SU-DHL-6 (cell line): ENCODE measurements around the gene FBXW11.
"Not testable (repeated sequence)": the region's sequence is repeated elsewhere in the genome, so short reads cannot be mapped to it uniquely, and the experiment has no call there.

Experiments
- H2AFZ ChIP-seq: fragments of 200-600 bp; sonication (generic); 2 replicates; pipeline ENCODE4 v1.6.1; 2014; ENCODE audit warnings: low read depth, mild to moderate bottlenecking, moderate library complexity, mixed read lengths, antibody characterized with exemption, low read length; ENCODE audit not compliant: severe bottlenecking
- H3F3A ChIP-seq: fragments of 200-600 bp; shearing (Covaris generic); 2 replicates; pipeline ENCODE4 v1.6.0; 2016; ENCODE audit warnings: antibody characterized with exemption, mild to moderate bottlenecking; ENCODE audit not compliant: insufficient read depth
- H3K27ac ChIP-seq: fragments of 200-600 bp; sonication (generic); 2 replicates; pipeline ENCODE4 v1.5.1; 2016; ENCODE audit warnings: low read depth, mild to moderate bottlenecking, low read length, moderate library complexity, mixed read lengths
- H3K27me3 ChIP-seq: fragments of 200-600 bp; sonication (generic), shearing (Covaris generic); 2 replicates; pipeline ENCODE4 v1.6.0; 2014; ENCODE audit warnings: mild to moderate bottlenecking, low read length
- H3K36me3 ChIP-seq: fragments of 200-600 bp; sonication (generic); 2 replicates; pipeline ENCODE4 v1.6.1; 2014; ENCODE audit warnings: mild to moderate bottlenecking, low read length, mixed read lengths
- H3K4me2 ChIP-seq: fragments of 300-600, 200-600 bp; shearing (Covaris generic), sonication (generic); 2 replicates; pipeline ENCODE4 v1.6.0; 2014; ENCODE audit warnings: low read length, low read depth, mild to moderate bottlenecking; ENCODE audit not compliant: poor library complexity, severe bottlenecking
- H3K4me3 ChIP-seq: fragments of 200-600 bp; sonication (generic); 2 replicates; pipeline ENCODE4 v1.5.1; 2014; ENCODE audit warnings: antibody characterized with exemption, low read length, mild to moderate bottlenecking, mixed read lengths; ENCODE audit not compliant: insufficient read depth, poor library complexity, severe bottlenecking
- H3K79me2 ChIP-seq: fragments of 200-600 bp; sonication (generic); 2 replicates; pipeline ENCODE4 v1.6.1; 2014; ENCODE audit warnings: mild to moderate bottlenecking, low read length, moderate library complexity; ENCODE audit not compliant: insufficient read depth
- H3K9ac ChIP-seq: fragments of 200-600 bp; sonication (generic); 2 replicates; pipeline ENCODE4 v1.7.0; 2014; ENCODE audit warnings: mild to moderate bottlenecking, low read length
- H3K9me2 ChIP-seq: fragments of 200-600 bp; sonication (generic); replicated peaks from 2 replicates; pipeline ENCODE4 v1.6.1; 2014; ENCODE audit warnings: low read length; ENCODE audit not compliant: insufficient read depth
- H3K9me3 ChIP-seq: fragments of 200-600 bp; sonication (generic); 2 replicates; pipeline ENCODE4 v1.6.1; 2014; ENCODE audit warnings: low read length, mixed read lengths; ENCODE audit not compliant: insufficient read depth
- H4K20me1 ChIP-seq: fragments of 200-600 bp; sonication (generic); 2 replicates; pipeline ENCODE4 v1.6.1; 2014; ENCODE audit warnings: low read depth, mild to moderate bottlenecking, antibody characterized with exemption, low read length, moderate library complexity, mixed read lengths
- EZH2phosphoT487 ChIP-seq: fragments of 200-600 bp; sonication (generic), shearing (Covaris generic); conservative IDR thresholded peaks from 2 replicates; pipeline ENCODE4 v1.6.1; 2018; ENCODE audit warnings: mild to moderate bottlenecking, antibody characterized with exemption, low read length, moderate library complexity, mixed read lengths
- TF ChIP-seq, protein P1 (sequence below): fragments of 200-600 bp; sonication (generic); IDR thresholded peaks from one replicate; pipeline ENCODE4 v1.5.1; 2017; ENCODE audit warnings: antibody characterized with exemption, mild to moderate bottlenecking, low read length, moderate library complexity; ENCODE audit not compliant: insufficient read depth, poor library complexity, severe bottlenecking

The FBXW11 gene

DNA sequence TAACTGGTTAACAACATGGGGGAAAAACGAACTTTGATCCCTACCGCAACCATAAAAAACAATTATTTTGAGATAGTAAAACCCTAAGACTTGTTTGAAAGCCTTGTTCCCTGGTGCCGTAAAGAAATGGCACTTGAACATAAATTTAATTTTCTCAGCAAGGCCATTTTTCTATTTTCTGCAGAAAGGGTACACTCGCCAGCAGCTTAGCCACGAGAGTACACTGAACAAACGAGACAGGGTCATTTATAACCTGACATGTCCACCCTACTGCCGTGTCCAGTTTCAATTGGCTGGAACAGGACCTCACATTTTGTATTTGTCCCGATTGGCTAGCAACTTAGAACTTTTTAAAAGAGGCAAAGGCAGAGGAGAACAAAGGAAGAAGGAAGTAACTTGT is 26.8 kb downstream of the FBXW11 start:
- Histone ChIP-seq H3K4me3 (no peak overlapping the region), H3K9ac (no peak overlapping the region), H3K79me2 (peaks cover 89% of the 10 kb centered on the region), H3K36me3 (peaks cover 16% of the 10 kb centered on the region), H4K20me1 (no peaks in the 10 kb centered on the region), H3F3A (peaks cover 26% of the 10 kb centered on the region), H3K9me2 (no peaks in the 10 kb centered on the region), H3K4me2 (no peak overlapping the region), H3K27me3 (no peaks in the 10 kb centered on the region), H3K27ac (peak overlapping the region; percentile 95; the same call in 1 of the 2 replicates), H3K9me3 (peaks cover 21% of the 10 kb centered on the region; the same call in 1 of the 2 replicates), H2AFZ (no peak overlapping the region)
- TF ChIP-seq, protein P1, sequence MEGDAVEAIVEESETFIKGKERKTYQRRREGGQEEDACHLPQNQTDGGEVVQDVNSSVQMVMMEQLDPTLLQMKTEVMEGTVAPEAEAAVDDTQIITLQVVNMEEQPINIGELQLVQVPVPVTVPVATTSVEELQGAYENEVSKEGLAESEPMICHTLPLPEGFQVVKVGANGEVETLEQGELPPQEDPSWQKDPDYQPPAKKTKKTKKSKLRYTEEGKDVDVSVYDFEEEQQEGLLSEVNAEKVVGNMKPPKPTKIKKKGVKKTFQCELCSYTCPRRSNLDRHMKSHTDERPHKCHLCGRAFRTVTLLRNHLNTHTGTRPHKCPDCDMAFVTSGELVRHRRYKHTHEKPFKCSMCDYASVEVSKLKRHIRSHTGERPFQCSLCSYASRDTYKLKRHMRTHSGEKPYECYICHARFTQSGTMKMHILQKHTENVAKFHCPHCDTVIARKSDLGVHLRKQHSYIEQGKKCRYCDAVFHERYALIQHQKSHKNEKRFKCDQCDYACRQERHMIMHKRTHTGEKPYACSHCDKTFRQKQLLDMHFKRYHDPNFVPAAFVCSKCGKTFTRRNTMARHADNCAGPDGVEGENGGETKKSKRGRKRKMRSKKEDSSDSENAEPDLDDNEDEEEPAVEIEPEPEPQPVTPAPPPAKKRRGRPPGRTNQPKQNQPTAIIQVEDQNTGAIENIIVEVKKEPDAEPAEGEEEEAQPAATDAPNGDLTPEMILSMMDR: no peak
- TF ChIP-seq EZH2phosphoT487: no peak

DNA sequence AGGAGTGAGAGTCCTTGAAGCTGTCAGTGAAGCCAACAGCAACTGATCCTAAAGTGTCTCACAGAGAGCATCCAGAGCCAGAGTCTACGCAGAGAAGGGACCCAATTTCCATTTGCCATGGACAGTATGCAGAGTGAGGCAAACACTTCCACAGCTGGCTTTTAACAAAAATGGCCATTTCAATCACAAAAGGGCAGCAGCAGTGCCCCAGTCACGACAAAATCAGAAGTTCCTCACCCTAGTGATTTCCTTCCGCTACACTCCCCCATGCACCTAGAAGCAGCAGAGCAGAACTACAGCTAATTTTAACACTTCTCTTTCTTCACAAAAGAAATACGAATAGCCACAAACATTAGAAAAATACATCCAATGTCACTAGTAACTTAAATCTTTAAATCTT is 27.9 kb downstream of the FBXW11 start:
- peaks cover 26% of the 10 kb centered on the region for H3F3A ChIP-seq
- TF ChIP-seq, protein P1: no peak
- TF ChIP-seq EZH2phosphoT487: no peak
- H3K27ac ChIP-seq: peak overlapping the region; percentile 95
- peak overlapping the region; percentile 81 for H3K4me2 ChIP-seq
- no peaks in the 10 kb centered on the region for H3K27me3 ChIP-seq
- H3K79me2 ChIP-seq: peaks cover 88% of the 10 kb centered on the region
- H3K9me2 ChIP-seq: no peaks in the 10 kb centered on the region
- H3K36me3 ChIP-seq: peaks cover 16% of the 10 kb centered on the region
- H2AFZ ChIP-seq: no peak overlapping the region
- peaks cover 21% of the 10 kb centered on the region; the same call in 1 of the 2 replicates for H3K9me3 ChIP-seq
- no peaks in the 10 kb centered on the region for H4K20me1 ChIP-seq
- H3K9ac ChIP-seq: peak overlapping the region; percentile 46
- peak overlapping the region; percentile 35 for H3K4me3 ChIP-seq

DNA sequence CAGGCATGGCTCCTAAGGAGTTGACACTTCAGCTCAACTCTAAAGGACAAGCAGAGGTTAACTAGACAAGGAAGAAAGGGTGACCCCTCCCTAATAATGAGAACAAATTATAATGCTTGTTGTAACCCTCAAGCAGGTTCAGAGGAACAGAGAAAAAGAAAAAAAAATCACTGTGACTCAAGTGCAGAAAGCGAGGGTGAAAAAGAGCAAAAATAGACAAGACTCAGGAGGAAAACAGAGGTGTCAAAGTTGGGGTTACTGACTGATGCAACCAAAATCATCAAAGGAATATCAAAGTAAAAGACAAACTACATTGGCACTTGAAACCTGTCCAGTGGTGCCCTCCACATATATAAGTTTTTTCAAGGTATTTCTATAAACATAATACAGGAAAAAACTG is 28.4 kb downstream of the FBXW11 start:
- Histone ChIP-seq H3K27ac (peak overlapping the region; percentile 95), H2AFZ (no peak overlapping the region), H3K9me3 (peaks cover 21% of the 10 kb centered on the region; the same call in 1 of the 2 replicates), H3F3A (peaks cover 26% of the 10 kb centered on the region), H4K20me1 (no peaks in the 10 kb centered on the region), H3K79me2 (peaks cover 88% of the 10 kb centered on the region), H3K9ac (peak overlapping the region; percentile 46), H3K27me3 (no peaks in the 10 kb centered on the region), H3K4me2 (peak overlapping the region; percentile 81), H3K36me3 (peaks cover 16% of the 10 kb centered on the region), H3K9me2 (no peaks in the 10 kb centered on the region), H3K4me3 (peak overlapping the region; percentile 35)
- TF ChIP-seq EZH2phosphoT487: no peak
- TF ChIP-seq, protein P1: no peak

DNA sequence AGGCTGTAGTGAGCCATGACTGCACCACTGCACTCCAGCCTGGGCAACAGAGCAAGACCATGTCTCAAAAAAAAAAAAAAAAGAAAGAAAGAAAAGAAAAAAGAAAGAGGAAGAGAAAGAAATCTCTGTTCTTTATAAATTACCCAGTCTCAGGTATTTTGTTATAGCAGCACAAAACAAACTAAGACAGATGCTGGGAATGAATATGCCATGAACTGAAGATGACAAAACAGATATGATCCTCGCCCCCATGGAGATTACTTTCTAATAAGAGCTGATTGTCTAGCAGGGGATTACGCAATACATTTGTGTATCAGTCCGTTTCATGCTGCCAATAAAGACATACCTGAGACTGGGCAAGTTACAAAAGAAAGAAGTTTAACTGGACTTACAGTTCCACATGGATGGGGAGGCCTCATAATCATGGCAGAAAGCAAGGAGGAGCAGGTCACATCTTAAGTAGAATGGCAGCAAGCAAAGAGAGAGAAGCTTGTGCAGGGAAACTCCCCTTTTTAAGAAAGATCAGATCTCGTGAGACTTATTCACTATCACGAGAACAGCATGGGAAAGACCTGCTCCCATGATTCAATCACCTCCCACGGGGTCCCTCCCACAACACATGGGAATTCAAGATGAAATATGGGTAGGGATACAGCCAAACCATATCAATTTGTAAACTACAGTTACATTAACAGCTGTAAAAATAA is 29.0 kb downstream of the FBXW11 start:
- peak overlapping the region; percentile 81 for H3K4me2 ChIP-seq
- peak overlapping the region; percentile 95 for H3K27ac ChIP-seq
- peak overlapping the region; percentile 46 for H3K9ac ChIP-seq
- peaks cover 21% of the 10 kb centered on the region; the same call in 1 of the 2 replicates for H3K9me3 ChIP-seq
- H2AFZ ChIP-seq, H3K9me2 ChIP-seq, H4K20me1 ChIP-seq, H3K27me3 ChIP-seq: not testable (repeated sequence)
- peak overlapping the region; percentile 35 for H3K4me3 ChIP-seq
- H3F3A ChIP-seq: peaks cover 24% of the 10 kb centered on the region
- H3K79me2 ChIP-seq: peaks cover 86% of the 10 kb centered on the region
- H3K36me3 ChIP-seq: peaks cover 16% of the 10 kb centered on the region
